ENCODE results near the gene ANAPC10. TPM values are rescaled to one million over a fixed set of nuclear protein-coding genes. Genes with fewer than 3 reads are reported as not detected.

Gene ANAPC10
- total RNA-seq, 1 donor from 2014 or later: 21.8 TPM

GRCh38 chr4:145047151-145047550, 50.8 kb downstream of the ANAPC10 start:
- ATAC-seq (ENCODE audit: low read depth) (no peak), DNase-seq (no peak)
- peaks cover 2% of the 10 kb centered on the region for H3K4me1 Mint-ChIP-seq
- no peak overlapping the region for H3K4me3 Mint-ChIP-seq
- H3K9me3 Mint-ChIP-seq: no peaks in the 10 kb centered on the region
- intact Hi-C loops (cut with micrococcal nuclease): no loop called here
- H3K36me3 Mint-ChIP-seq (ENCODE audit: low read depth): peaks cover 20% of the 10 kb centered on the region
- CTCF ChIA-PET: no interaction called here
- H3K27me3 Mint-ChIP-seq: no peaks in the 10 kb centered on the region
- no peak for TF ChIP-seq CTCF (IDR thresholded peaks at IDR 0.05)
- POLR2A ChIA-PET: no interaction called here
- H3K27ac Mint-ChIP-seq: no peak overlapping the region

- Mint-ChIP-seq H3K4me1 (peaks cover 9% of the 10 kb centered on the region), H3K36me3 (ENCODE audit: low read depth) (peaks cover 12% of the 10 kb centered on the region), H3K4me3 (no peak overlapping the region), H3K27ac (no peak overlapping the region), H3K27me3 (no peaks in the 10 kb centered on the region), H3K9me3 (no peaks in the 10 kb centered on the region)
- intact Hi-C loops (cut with micrococcal nuclease): no loop called here
- no peak for TF ChIP-seq CTCF (IDR thresholded peaks at IDR 0.05)
- DNase-seq (no peak), ATAC-seq (ENCODE audit: low read depth) (no peak)
- CTCF ChIA-PET: no interaction called here
- POLR2A ChIA-PET: no interaction called here
These were observed 52.8 kb downstream of the ANAPC10 start for GRCh38 chr4:145045180-145045579.

GRCh38 chr4:145044341-145044740, 53.7 kb downstream of the ANAPC10 start:
- no peak overlapping the region for H3K4me3 Mint-ChIP-seq
- peaks cover 8% of the 10 kb centered on the region for H3K36me3 Mint-ChIP-seq (ENCODE audit: low read depth)
- ATAC-seq (ENCODE audit: low read depth): no peak
- ChIA-PET POLR2A (no interaction called here), CTCF (no interaction called here)
- no peak overlapping the region for H3K27ac Mint-ChIP-seq
- no peak for TF ChIP-seq CTCF (IDR thresholded peaks at IDR 0.05)
- H3K9me3 Mint-ChIP-seq: no peaks in the 10 kb centered on the region
- intact Hi-C loops (cut with micrococcal nuclease): no loop called here
- DNase-seq: no peak
- H3K4me1 Mint-ChIP-seq: peaks cover 9% of the 10 kb centered on the region
- H3K27me3 Mint-ChIP-seq: no peaks in the 10 kb centered on the region

DNA sequence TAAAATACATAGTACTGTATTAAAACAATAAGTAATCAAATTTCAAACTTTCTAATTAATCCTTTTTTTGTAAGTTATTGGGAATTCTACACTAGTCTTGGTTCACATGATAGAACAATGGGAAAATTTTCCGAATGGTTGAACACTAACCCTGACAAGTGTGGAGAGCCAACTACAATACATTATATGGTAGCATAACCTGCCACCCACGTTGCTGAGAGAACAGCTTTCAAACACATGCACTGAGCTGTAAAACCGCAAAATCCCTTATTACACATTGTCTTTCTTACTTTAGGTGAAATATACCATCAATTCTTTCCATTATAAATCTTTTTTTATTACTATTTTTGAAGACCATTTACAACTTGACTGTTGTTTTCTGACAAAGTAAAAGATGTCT, 54.7 kb downstream of the ANAPC10 start:
- H3K4me3 Mint-ChIP-seq: no peak overlapping the region

DNA sequence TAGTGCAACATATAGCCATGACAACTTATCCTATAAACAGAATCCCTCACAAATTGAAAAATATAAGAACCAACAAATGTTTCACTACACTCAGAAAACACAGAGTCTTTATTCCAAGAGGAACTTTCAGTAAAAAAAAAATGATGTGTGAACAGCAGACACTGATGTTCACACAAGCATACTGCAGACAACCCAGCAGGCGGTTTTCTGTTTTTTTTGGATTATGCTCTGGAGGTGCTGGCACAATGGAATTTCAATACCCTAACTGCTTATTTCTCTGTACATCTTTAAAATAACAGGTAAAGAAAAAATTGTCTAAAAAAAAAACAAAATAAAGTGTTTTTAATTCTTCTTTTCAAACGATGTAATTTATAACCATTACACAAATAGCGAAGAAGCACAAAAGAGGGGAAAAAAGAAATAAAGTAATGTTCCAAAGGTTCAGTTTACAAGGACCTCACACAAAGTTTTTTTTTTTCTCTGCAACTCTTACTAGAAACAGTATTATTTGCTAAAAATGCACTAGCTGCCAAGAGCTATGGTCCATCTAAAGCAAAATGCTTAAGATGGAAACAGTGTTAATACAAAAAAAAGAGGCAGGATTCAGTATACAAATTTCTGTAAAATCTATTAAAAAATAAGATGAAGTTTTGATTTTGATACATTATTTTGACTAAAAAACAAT, 55.3 kb downstream of the ANAPC10 start:
- no peak for TF ChIP-seq CTCF (IDR thresholded peaks at IDR 0.05)
- ChIA-PET CTCF (no interaction called here), POLR2A (no interaction called here)
- H3K27me3 Mint-ChIP-seq: no peaks in the 10 kb centered on the region
- peaks cover 9% of the 10 kb centered on the region for H3K4me1 Mint-ChIP-seq
- H3K4me3 Mint-ChIP-seq: no peak overlapping the region
- H3K9me3 Mint-ChIP-seq: no peaks in the 10 kb centered on the region
- intact Hi-C loops (cut with micrococcal nuclease): no loop called here
- no peak for ATAC-seq (ENCODE audit: low read depth)
- no peak for DNase-seq
- H3K27ac Mint-ChIP-seq: no peak overlapping the region
- H3K36me3 Mint-ChIP-seq (ENCODE audit: low read depth): peaks cover 8% of the 10 kb centered on the region

More for the DNA sequence above, 54.7 kb downstream of the ANAPC10 start:
- CTCF ChIA-PET: no interaction called here
- no peaks in the 10 kb centered on the region for H3K27me3 Mint-ChIP-seq
- H3K9me3 Mint-ChIP-seq: no peaks in the 10 kb centered on the region
- POLR2A ChIA-PET: no interaction called here
- no peak for TF ChIP-seq CTCF (IDR thresholded peaks at IDR 0.05)
- DNase-seq (no peak), ATAC-seq (ENCODE audit: low read depth) (no peak)
- H3K27ac Mint-ChIP-seq: no peak overlapping the region
- H3K36me3 Mint-ChIP-seq (ENCODE audit: low read depth): peaks cover 8% of the 10 kb centered on the region
- intact Hi-C loops (cut with micrococcal nuclease): no loop called here
- peaks cover 9% of the 10 kb centered on the region for H3K4me1 Mint-ChIP-seq

All from activated B cell treated with CpG ODN at 0.5 μM for 24 hours (primary cell).